HT1080 (cell line): ENCODE data around the gene FGF12. TPM values are rescaled to one million over a fixed set of nuclear protein-coding genes. Genes with fewer than 3 reads are reported as not detected.

Source experiments
- DNase-seq: peaks from one replicate; pipeline ENCODE4 v3.0.0-alpha.2; 2015; ENCODE audit warnings: low read depth
- total RNA-seq: library from RNA; depleted of rRNA; stranded (reverse); fragments of >200 nt; shearing (Covaris generic); gene quantifications from 2 replicates; pipeline ENCODE4 v1.2.3, GENCODE V29; 2014

Gene FGF12
- total RNA-seq, 1 experiment from 2014 or later = 2.2 TPM

GRCh38 chr3:192501401-192501800, 225.9 kb downstream of the FGF12 start:
- DNase-seq = no peak

- DNase-seq = no peak
These were observed 230.3 kb downstream of the FGF12 start for GRCh38 chr3:192496905-192497587.

DNA sequence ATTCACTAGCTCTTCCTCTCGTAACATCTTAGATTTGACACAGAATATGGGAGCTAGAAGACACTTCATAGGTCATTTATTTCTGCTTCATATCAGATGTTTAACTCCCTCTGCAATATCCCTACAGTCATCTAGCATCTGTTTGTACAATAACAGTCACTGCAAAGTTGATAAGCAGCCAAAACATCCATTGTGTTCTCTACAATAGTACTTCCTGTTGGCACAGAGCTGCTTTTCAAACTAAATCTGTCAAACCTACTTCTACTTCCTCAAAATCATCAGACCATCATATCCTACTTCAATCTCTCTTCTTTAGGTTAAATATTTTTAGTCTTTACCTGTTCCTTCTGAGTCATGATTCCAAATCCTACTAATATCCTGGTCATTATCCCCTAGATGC, 233.2 kb downstream of the FGF12 start:
- peak; percentile 35 for DNase-seq

DNA sequence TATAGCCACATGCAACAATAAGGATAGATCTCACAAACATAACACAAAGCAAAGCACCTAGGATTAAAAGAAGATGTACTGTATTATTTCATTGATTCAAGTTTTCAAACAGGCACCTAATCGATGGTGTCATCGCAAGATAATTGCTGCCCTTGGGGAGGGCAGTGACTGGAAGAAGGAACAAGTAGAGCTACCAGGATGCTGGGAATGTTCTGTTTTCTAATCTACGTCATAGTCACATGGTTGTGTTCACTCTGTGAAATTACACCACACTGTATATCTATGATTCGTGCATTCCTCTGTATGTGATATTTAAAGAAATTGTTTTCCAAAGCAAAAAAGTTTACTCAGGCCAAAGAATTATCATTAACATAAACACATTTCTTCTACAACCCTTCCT, 236.6 kb downstream of the FGF12 start:
- no peak for DNase-seq

- DNase-seq = no peak
These were observed 237.8 kb downstream of the FGF12 start for GRCh38 chr3:192489579-192489978.

DNA sequence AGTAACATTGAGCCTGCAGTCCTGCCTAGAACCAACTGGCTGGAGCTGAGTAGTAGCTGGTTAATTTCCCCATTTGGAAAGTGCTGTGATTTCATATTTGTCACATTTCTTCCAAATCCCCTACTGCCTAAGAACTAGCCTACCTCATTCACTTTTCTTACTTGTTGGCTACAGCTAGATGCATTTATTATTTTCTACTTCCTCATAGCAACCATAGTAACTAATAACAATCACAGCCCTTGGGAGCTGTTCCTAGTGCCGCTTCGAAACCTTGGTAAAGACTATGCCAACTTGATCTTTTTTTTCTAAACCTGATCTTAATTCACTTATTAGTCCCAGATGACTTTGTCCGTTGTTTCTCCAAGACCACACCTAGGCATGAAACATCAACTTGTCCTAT, 240.3 kb downstream of the FGF12 start:
- DNase-seq = no peak

DNA sequence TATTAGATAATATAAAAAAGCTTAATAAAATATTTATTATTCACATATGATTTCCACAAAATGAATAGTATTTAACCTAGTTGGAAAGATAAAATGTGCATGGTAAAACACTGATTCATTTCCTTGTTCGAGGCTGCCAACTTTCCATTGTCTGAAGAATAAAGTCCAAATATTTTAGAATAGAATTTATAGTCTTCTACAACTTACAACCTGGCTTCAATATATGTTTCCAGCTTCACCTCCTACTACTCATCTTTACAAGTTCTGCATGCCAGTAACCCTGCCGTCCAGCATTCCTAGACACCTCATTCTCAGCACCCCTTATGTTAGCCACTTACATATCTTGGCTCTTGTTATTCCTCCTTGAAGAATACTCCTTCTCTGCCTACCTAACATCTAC, 244.5 kb downstream of the FGF12 start:
- peak; percentile 53 for DNase-seq

DNA sequence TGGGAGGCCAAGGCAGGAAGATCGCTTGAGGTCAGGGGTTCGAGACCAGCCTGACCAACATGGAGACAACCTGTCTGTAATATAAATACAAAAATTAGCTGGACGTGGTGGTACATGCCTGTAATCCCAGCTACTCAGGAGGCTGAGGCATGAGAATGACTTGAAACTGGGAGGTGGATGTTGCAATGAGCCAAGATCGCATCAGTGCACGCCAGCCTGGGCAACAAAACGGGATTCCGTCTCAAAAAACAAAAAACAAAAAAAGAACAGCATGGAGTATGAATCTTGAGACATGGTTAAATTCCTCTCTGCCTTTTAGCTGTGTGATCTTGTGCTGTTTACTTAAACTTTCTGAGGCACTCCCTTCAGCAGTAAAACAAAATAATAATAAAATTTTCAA, 244.9 kb downstream of the FGF12 start:
- DNase-seq = no peak

DNA sequence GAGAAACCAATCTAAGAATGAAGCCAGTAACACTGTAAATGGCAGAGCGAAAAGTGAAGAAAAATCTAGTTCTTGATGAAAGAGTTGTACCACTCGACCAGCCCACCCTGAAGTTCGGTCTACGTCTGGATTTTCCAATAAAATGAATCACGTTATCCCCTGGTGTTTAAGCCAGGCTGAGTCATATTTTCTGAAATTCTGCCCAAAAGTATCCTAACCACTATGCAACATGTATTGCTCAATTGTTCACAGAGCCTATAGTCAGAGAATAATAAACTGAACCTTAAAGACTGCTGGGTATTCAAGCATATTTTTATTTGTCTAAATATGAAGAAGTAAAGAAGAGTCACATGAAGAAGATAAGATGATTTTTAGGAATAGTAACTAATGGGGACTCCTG, 245.7 kb downstream of the FGF12 start:
- peak; percentile 92 for DNase-seq

- peak; percentile 54 for DNase-seq
These were observed 259.9 kb downstream of the FGF12 start for GRCh38 chr3:192467230-192468140.

- DNase-seq = no peak
These were observed 278.3 kb downstream of the FGF12 start for GRCh38 chr3:192449036-192449435.

DNA sequence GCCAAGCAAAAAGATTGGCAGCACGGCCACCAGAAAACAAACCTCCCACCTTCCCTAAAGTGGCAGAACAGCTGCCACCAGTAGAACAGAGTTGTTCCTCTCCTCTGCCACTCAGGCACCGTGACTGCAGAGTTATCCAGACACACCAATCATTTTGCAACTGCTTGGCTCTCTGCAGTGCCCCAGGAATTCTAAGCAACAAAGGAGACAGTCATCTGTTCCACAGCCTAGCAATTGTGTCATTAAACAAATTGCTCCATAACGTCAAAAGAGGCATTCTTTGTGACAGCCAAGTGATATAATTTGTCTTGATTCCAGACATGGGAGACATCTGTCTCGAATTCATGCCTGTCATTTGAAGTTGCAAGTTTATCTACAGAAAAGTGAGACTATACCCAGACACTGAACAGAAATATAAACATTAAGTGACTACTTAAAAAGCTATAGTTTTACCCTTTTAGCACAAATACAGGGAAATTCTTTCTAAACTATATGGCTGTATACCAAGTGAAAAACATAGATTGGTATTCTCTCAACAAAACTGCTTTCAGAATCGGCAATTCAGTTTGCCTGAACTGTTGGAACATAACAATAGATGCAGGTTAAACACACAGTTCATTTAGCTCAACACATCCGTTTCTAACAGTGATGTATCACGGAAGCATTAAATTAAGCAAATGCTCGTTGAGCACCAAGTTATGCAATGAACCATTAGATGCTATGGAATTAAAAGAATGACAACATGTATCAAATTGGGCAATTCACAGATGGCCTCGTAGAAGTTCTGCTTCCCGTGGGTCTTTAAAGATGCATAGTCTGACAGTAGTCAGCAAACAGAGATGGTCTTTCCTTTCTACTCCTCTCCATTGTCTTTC, 281.3 kb downstream of the FGF12 start:
- peak; percentile 35 for DNase-seq

DNA sequence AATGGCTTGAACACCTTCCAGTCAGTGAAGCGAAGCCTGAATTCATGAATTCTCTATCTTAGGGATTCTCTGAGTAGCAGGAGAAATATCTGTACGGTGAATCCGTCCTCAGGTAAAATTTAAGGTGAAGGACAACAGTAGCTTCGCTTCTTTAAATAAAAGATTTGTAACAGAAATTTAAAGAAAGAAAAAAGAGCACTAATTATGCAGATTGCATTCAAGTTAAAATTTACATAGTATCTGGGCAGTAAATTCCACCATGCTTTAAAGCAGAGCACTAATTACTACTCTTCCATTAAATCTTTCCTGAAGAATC, 282.6 kb downstream of the FGF12 start:
- DNase-seq = no peak

GRCh38 chr3:192444096-192444790, 283.1 kb downstream of the FGF12 start:
- DNase-seq = peak; percentile 79

- DNase-seq = no peak
These were observed 292.1 kb downstream of the FGF12 start for GRCh38 chr3:192435241-192435640.

DNA sequence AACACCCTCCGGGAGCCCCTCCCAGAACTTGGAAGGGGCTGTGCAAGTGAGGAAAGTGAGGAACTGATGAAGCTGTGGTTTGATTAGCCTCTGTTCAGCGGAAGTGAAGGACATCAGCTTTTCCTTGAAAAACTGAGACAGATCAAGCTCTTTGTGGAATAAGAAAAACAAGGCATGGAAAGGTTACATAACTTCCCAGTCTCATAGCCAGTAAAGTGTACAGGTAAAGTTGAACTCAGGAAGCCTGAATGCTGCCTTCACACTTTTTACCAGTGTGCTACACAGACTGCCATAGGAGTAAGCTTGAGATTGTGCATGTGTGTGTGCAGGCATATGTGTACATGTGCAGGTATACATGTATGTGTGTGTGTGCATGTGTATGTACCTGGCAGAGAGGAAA, 293.2 kb downstream of the FGF12 start:
- no peak for DNase-seq

- DNase-seq = no peak
These were observed 293.6 kb downstream of the FGF12 start for GRCh38 chr3:192433704-192434103.

DNA sequence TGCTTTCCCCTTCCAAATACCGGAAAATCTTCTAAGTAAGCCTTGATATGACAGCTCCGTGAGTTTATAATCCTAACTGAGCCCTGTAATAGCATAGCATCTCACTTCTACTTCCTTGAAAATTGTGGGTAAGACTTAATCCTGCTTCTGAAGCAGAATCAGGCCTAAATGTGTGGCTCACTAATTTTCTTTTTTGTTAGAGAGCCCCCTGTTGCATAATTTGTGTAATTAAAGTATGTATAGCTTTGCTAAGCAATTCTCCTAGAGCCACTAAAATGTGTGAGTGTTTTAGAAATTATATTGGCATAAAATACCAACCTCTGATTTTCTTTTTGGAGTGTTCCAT, 304.4 kb downstream of the FGF12 start:
- DNase-seq = no peak

- DNase-seq = peak; percentile 76
These were observed 304.9 kb downstream of the FGF12 start for GRCh38 chr3:192422321-192422996.

- no peak for DNase-seq
These were observed 308.0 kb downstream of the FGF12 start for GRCh38 chr3:192419312-192419711.

- no peak for DNase-seq
These were observed 309.7 kb downstream of the FGF12 start for GRCh38 chr3:192417559-192418055.
